Measurements from ENCODE around the gene MAL. TPM values are rescaled to one million over a fixed set of nuclear protein-coding genes. Genes with fewer than 3 reads are reported as not detected.

MAL gene
- total RNA-seq, 1 experiment from 2014 or later = not detected

DNA sequence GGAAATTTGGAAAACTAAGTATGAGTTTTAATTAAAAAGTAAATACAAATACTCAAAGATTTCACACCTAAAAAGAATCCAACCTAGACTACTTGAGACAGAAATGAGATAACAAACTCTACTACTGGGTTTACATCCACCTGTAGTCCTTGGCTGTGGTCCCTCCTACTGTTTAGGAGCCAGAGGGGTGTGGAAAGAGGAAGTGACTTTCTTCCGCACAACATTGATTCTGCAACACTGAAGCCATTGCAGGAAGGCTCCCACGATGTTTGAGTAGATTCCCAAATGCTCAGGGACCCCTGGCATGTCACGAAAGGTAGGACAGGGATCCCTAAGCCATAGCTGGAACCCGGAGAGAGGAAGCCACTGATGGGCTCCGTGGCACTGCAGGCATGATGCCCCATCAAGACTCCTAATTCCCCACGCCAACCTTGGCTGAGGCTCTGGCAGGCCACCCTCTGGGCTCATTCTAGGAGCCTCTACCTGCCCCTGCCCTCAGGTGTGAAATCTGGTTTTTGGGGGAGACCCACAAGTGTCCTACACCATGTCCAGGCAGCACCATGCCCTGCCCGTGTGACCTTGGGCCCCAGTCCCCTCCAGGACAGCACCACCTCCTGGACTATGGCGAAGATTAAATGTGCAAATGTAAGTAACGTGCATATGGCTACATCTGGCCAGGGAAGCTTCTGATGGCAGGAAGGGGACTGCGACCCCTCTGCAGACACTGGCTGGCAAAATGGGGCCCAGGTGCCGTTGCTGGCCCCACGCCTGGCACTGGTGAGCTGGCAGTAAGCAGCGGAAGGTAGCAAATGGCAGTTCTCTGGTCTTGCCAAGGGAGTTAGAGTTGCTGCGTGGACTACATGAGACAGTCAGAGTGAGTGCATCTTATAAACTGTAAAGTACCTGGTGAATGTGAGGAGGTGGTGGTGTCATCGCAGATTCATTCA is 38.2 kb upstream of the MAL start:
- no peak for TF ChIP-seq CTCF (IDR thresholded peaks at IDR 0.05; ENCODE audit: unreplicated experiment)
- Mint-ChIP-seq H3K27ac (ENCODE audit: low read depth, unreplicated experiment) (no peak overlapping the region), H3K4me1 (ENCODE audit: insufficient read depth, unreplicated experiment) (no peaks in the 10 kb centered on the region), H3K27me3 (ENCODE audit: insufficient read depth, unreplicated experiment) (peaks cover 60% of the 10 kb centered on the region), H3K9me3 (ENCODE audit: unreplicated experiment) (no peaks in the 10 kb centered on the region), H3K4me3 (ENCODE audit: unreplicated experiment) (no peak overlapping the region), H3K36me3 (ENCODE audit: insufficient read depth, unreplicated experiment) (no peaks in the 10 kb centered on the region)
- POLR2A ChIA-PET = no interaction called here
- intact Hi-C loops (cut with micrococcal nuclease) = no loop called here
- CTCF ChIA-PET = interaction anchor here (1.0 to 3.0 kb wide), 11 partner anchors 8 to 238 kb away, joined by 3 to 17 read pairs (median 4); no protein-coding TSS in a partner anchor
- BruUV-seq (replicated peaks) = no TSS peak
- no peak for DNase-seq (ENCODE audit: unreplicated experiment)

GRCh38 chr2:94990956-94991355 is 34.6 kb upstream of the MAL start:
- Mint-ChIP-seq H3K4me3 (ENCODE audit: unreplicated experiment) (no peak overlapping the region), H3K9me3 (ENCODE audit: unreplicated experiment) (no peaks in the 10 kb centered on the region), H3K36me3 (ENCODE audit: insufficient read depth, unreplicated experiment) (peaks cover 5% of the 10 kb centered on the region), H3K4me1 (ENCODE audit: insufficient read depth, unreplicated experiment) (no peaks in the 10 kb centered on the region), H3K27ac (ENCODE audit: low read depth, unreplicated experiment) (no peak overlapping the region), H3K27me3 (ENCODE audit: insufficient read depth, unreplicated experiment) (peaks cover 76% of the 10 kb centered on the region)
- POLR2A ChIA-PET = no interaction called here
- no peak for TF ChIP-seq CTCF (IDR thresholded peaks at IDR 0.05; ENCODE audit: unreplicated experiment)
- CTCF ChIA-PET = interaction anchor here (0.6 to 1.0 kb wide), 2 partner anchors 34 to 88 kb away, joined by 3 to 5 read pairs; no protein-coding TSS in a partner anchor
- intact Hi-C loops (cut with micrococcal nuclease) = no loop called here
- no TSS peak for BruUV-seq (replicated peaks)
- no peak for DNase-seq (ENCODE audit: unreplicated experiment)

GRCh38 chr2:94992360-94992759 is 33.1 kb upstream of the MAL start:
- H3K4me1 Mint-ChIP-seq (ENCODE audit: insufficient read depth, unreplicated experiment) = no peaks in the 10 kb centered on the region
- H3K27me3 Mint-ChIP-seq (ENCODE audit: insufficient read depth, unreplicated experiment) = peaks cover 76% of the 10 kb centered on the region
- no peak for DNase-seq (ENCODE audit: unreplicated experiment)
- POLR2A ChIA-PET = no interaction called here
- CTCF ChIA-PET = no interaction called here
- no peak overlapping the region for H3K27ac Mint-ChIP-seq (ENCODE audit: low read depth, unreplicated experiment)
- H3K4me3 Mint-ChIP-seq (ENCODE audit: unreplicated experiment) = no peak overlapping the region
- H3K36me3 Mint-ChIP-seq (ENCODE audit: insufficient read depth, unreplicated experiment) = peaks cover 5% of the 10 kb centered on the region
- no TSS peak for BruUV-seq (replicated peaks)
- intact Hi-C loops (cut with micrococcal nuclease) = no loop called here
- H3K9me3 Mint-ChIP-seq (ENCODE audit: unreplicated experiment) = no peaks in the 10 kb centered on the region
- no peak for TF ChIP-seq CTCF (IDR thresholded peaks at IDR 0.05; ENCODE audit: unreplicated experiment)

DNA sequence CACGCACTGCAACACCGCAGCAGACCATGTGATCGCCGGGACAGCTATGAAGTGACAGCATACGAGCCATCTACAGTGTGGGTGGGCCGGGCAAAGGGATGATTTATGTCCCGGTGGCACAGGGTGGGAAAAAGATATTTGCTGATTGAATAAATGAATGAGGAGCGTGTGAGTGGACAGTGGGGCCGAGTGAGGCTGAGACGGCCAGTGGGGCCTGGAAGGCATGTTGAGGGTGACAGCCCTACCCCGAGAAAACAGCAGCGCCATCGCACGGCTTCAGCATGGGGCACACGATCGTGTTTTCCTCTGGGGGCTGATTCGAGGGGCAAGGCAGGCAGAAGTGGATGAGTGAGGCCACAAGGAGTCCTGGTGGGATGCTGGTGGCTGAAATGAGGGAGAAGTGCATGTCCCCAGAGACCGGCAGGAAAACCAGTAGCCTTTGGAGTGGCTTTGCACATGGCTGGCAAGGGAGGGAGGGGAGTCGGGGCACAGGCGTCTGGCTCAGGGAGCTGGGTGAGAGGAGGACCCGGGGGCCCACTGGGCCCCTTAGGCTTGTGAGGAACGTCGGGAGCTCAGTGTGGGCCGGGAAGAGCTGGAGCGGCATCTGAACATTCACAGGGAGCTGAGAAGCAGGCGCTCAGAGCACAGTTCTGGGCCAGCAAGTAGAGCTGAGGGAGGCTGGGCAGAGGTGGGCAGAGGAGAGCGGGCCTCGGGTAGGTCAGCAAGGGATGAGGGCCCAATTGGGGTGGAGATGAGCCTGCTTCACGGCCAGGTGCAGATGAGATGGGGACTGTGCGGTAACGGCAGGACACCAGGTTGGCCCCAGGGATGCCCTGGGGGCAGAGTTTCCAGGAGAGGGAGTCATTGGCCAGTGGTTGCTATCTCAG is 32.1 kb upstream of the MAL start:
- CTCF ChIA-PET = interaction anchor here (0.6 to 1.4 kb wide), 3 partner anchors 8 to 285 kb away, joined by 3 to 7 read pairs (median 3); no protein-coding TSS in a partner anchor
- intact Hi-C loops (cut with micrococcal nuclease) = no loop called here
- Mint-ChIP-seq H3K4me3 (ENCODE audit: unreplicated experiment) (no peak overlapping the region), H3K9me3 (ENCODE audit: unreplicated experiment) (no peaks in the 10 kb centered on the region), H3K27me3 (ENCODE audit: insufficient read depth, unreplicated experiment) (peaks cover 72% of the 10 kb centered on the region), H3K27ac (ENCODE audit: low read depth, unreplicated experiment) (no peak overlapping the region), H3K4me1 (ENCODE audit: insufficient read depth, unreplicated experiment) (no peaks in the 10 kb centered on the region), H3K36me3 (ENCODE audit: insufficient read depth, unreplicated experiment) (peaks cover 5% of the 10 kb centered on the region)
- BruUV-seq (replicated peaks) = no TSS peak
- DNase-seq (ENCODE audit: unreplicated experiment) = no peak
- POLR2A ChIA-PET = no interaction called here
- no peak for TF ChIP-seq CTCF (IDR thresholded peaks at IDR 0.05; ENCODE audit: unreplicated experiment)

Measured in MCF 10A (cell line).